HepG2 (cell line): ENCODE data around the gene CREG1. TPM values are rescaled to one million over a fixed set of nuclear protein-coding genes. Genes with fewer than 3 reads are reported as not detected.

ENCODE experiments used
- ATAC-seq: fragments of 200-7000 bp; cut with Tn5 transposase; 3 replicates; pipeline ENCODE4 v1.9.1; 2020; ENCODE audit warnings: mild to moderate bottlenecking, moderate library complexity
- BruUV-seq: library from RNA; stranded (reverse); fragments of 400-500 nt; replicated peaks from 2 replicates; lab custom pipeline; 2021; lab: Mats Ljungman, UMichigan
- CTCF ChIA-PET: fragments of 300-600 bp; formaldehyde crosslinking; extraction: SDS; loops from one replicate; lab custom pipeline; 2021; ENCODE audit warnings: low total read pairs, inconsistent platforms, low intra/inter-chr PET ratio; lab: Yijun Ruan, JAX
- POLR2A ChIA-PET: fragments of 350-600 bp; sonication (Branson Sonifier 250); formaldehyde crosslinking; loops from one replicate; lab custom pipeline; 2020; ENCODE audit warnings: antibody characterized with exemption, inconsistent platforms; lab: Yijun Ruan, JAX
- DNase-seq: peaks from one replicate; pipeline ENCODE4 v3.0.0-alpha.2; 2015; ENCODE audit warnings: low spot score
- FAIRE-seq: peaks from 3 replicates; lab custom pipeline; 2011; peaks lifted over from hg19 to GRCh38; lab: Jason Lieb, UNC
- H2AFZ ChIP-seq: one replicate; pipeline ENCODE4 v1.6.1; 2011; ENCODE audit warnings: low read length, inconsistent platforms
- H3K27ac ChIP-seq: fragments of 300-600 bp; 3 replicates; pipeline ENCODE4 v1.8.0; 2011; ENCODE audit warnings: mixed run types, mild to moderate bottlenecking, mixed read lengths, low read length, inconsistent platforms; ENCODE audit not compliant: insufficient read depth; ENCODE audit errors: extremely low read length
- H3K27me3 ChIP-seq, 2 experiments: fragments of 200-600 bp in 1 of 2; 2 replicates in 1 of 2; 3 replicates in 1 of 2; pipeline versions ENCODE4 v1.6.0 to v1.8.0; 2011; ENCODE audit warnings: low read length in 2 of 2, mild to moderate bottlenecking in 2 of 2, moderate library complexity in 2 of 2, inconsistent platforms in 1 of 2; ENCODE audit not compliant: insufficient read depth in 2 of 2, control insufficient read depth in 1 of 2
- H3K36me3 ChIP-seq, 2 experiments: fragments of 200-600 bp in 1 of 2; replicated peaks in 1 of 2; 2 replicates in 1 of 2; 3 replicates in 1 of 2; pipeline versions ENCODE4 v1.5.1 to v1.8.0; 2011; ENCODE audit warnings: low read length in 2 of 2, inconsistent platforms in 1 of 2; ENCODE audit not compliant: insufficient read depth in 2 of 2, control insufficient read depth in 1 of 2
- H3K4me1 ChIP-seq: 2 replicates; pipeline ENCODE4 v1.5.1; 2012; ENCODE audit warnings: low read length, inconsistent platforms; ENCODE audit not compliant: insufficient read depth
- H3K4me2 ChIP-seq: 2 replicates; pipeline ENCODE4 v1.6.0; 2011; ENCODE audit warnings: low read depth, low read length, inconsistent platforms
- H3K4me3 ChIP-seq, 3 experiments: fragments of 200-600 bp in 1 of 3; sonication (generic), shearing (Covaris generic) in 1 of 3; replicated peaks in 1 of 3; 2 replicates each; pipeline ENCODE4 v1.5.1; 2011 to 2016; ENCODE audit warnings: low read length in 3 of 3, inconsistent platforms in 2 of 3, low read depth in 2 of 3, mild to moderate bottlenecking in 2 of 3, control low read depth in 1 of 3, mixed read lengths in 1 of 3; ENCODE audit not compliant: insufficient read depth in 1 of 3
- H3K79me2 ChIP-seq: one replicate; pipeline ENCODE4 v1.6.1; 2011; ENCODE audit warnings: low read length, inconsistent platforms; ENCODE audit not compliant: insufficient read depth
- H3K9ac ChIP-seq: 2 replicates; pipeline ENCODE4 v1.6.0; 2011; ENCODE audit warnings: mild to moderate bottlenecking, low read depth, low read length, inconsistent platforms; ENCODE audit not compliant: insufficient read depth
- H3K9me3 ChIP-seq: 2 replicates; pipeline ENCODE4 v1.5.1; 2012; ENCODE audit warnings: mild to moderate bottlenecking, low read length
- H4K20me1 ChIP-seq: 2 replicates; pipeline ENCODE4 v1.6.0; 2011; ENCODE audit warnings: inconsistent platforms, mild to moderate bottlenecking, low read length, moderate library complexity; ENCODE audit not compliant: insufficient read depth
- AHR ChIP-seq: IDR thresholded peaks from 2 replicates; pipeline ENCODE4 v1.6.1; 2018; ENCODE audit warnings: missing genetic modification reagents, missing compliant biosample characterization
- MED1 ChIP-seq: sonication (generic); formaldehyde crosslinking; IDR thresholded peaks from 2 replicates; pipeline ENCODE4 v1.4.0; 2020; ENCODE audit warnings: missing genetic modification reagents
- NFRKB ChIP-seq: fragments of 450-650 bp; IDR thresholded peaks from 2 replicates; pipeline ENCODE4 v1.6.1; 2017
- POLR2AphosphoS2 ChIP-seq: IDR thresholded peaks from 2 replicates; pipeline ENCODE4 v1.6.1; 2011; ENCODE audit warnings: low read depth, low read length, improper control_type of control experiment
- SKI ChIP-seq: fragments of 450-650 bp; IDR thresholded peaks from one replicate; pipeline ENCODE4 v1.6.1; 2018; ENCODE audit warnings: mild to moderate bottlenecking; ENCODE audit not compliant: partially characterized antibody
- SOX5 ChIP-seq: IDR thresholded peaks from 2 replicates; pipeline ENCODE4 v1.6.1; 2016; ENCODE audit warnings: borderline replicate concordance
- ZFP36L1 ChIP-seq: sonication (generic); formaldehyde crosslinking; IDR thresholded peaks from 2 replicates; pipeline ENCODE4 v1.8.0; 2022; ENCODE audit warnings: mild to moderate bottlenecking, missing genetic modification reagents, moderate library complexity
- ZNF224 ChIP-seq: sonication (generic); formaldehyde crosslinking; IDR thresholded peaks from 2 replicates; pipeline ENCODE4 v1.5.0; 2020; ENCODE audit warnings: mild to moderate bottlenecking, missing genetic modification reagents
- ZNF264 ChIP-seq: sonication (generic); formaldehyde crosslinking; IDR thresholded peaks from 2 replicates; pipeline ENCODE4 v1.4.0; 2020; ENCODE audit warnings: missing genetic modification reagents
- ZNF292 ChIP-seq: sonication (generic); formaldehyde crosslinking; IDR thresholded peaks from 2 replicates; pipeline ENCODE4 v1.8.1; 2022; ENCODE audit warnings: mild to moderate bottlenecking, low read depth, missing genetic modification reagents, borderline replicate concordance
- ZNF329 ChIP-seq: sonication (generic); formaldehyde crosslinking; IDR thresholded peaks from 2 replicates; pipeline ENCODE4 v1.9.0; 2021; ENCODE audit warnings: low read depth, mild to moderate bottlenecking, missing genetic modification reagents
- ZNF33A ChIP-seq: sonication (generic); formaldehyde crosslinking; IDR thresholded peaks from 2 replicates; pipeline ENCODE4 v1.5.1; 2020; ENCODE audit warnings: missing genetic modification reagents, mild to moderate bottlenecking, moderate library complexity, borderline replicate concordance
- ZNF644 ChIP-seq: IDR thresholded peaks from 2 replicates; pipeline ENCODE4 v1.6.1; 2016; ENCODE audit warnings: low read depth
- ZNF792 ChIP-seq: IDR thresholded peaks from 2 replicates; pipeline ENCODE4 v1.6.1; 2016
- ZNF841 ChIP-seq: sonication (generic); formaldehyde crosslinking; IDR thresholded peaks from 2 replicates; pipeline ENCODE4 v1.8.1; 2023; ENCODE audit warnings: missing genetic modification reagents, borderline replicate concordance
- ZSCAN25 ChIP-seq: sonication (generic); formaldehyde crosslinking; IDR thresholded peaks from 2 replicates; pipeline ENCODE4 v1.8.0; 2022; ENCODE audit warnings: mild to moderate bottlenecking, missing genetic modification reagents
- WGBS: methylation state at CpG from one replicate; pipeline ENCODE4 v1.1.6; 2017; ENCODE audit warnings: low lambda C conversion rate; 5-methylcytosine and 5-hydroxymethylcytosine counted together
- in situ Hi-C: cut with HindIII; loops from 2 replicates; pipeline ENCODE4 v1.10.0; 2017; ENCODE audit warnings: low pct_unique_long_range_greater_than_20kb; ENCODE audit not compliant: extremely low pct_ligation_motif_present
- intact Hi-C: fragments of 100-400 bp; cut with micrococcal nuclease; formaldehyde crosslinking; loops from one replicate; pipeline ENCODE4 v1.10.0; 2022; ENCODE audit not compliant: unreplicated experiment
- polyA plus RNA-seq, 8 experiments: library from polyadenylated mRNA; depleted of rRNA in 3 of 8; stranded (reverse) in 7 of 8; unstranded in 1 of 8; fragments of >200 nt; fragmentation: Illumina TruSeq in 4 of 8; extraction: Trizol in 4 of 8; gene quantifications; 2 replicates each; pipeline versions ENCODE4 v1.2.1 to v1.2.3, GENCODE V29; 2011 to 2016; ENCODE audit warnings: low read depth in 4 of 8, missing spikeins in 1 of 8, mixed read lengths in 1 of 8; ENCODE audit not compliant: insufficient read depth in 1 of 8
- total RNA-seq, 5 experiments: library from RNA; depleted of rRNA; stranded (reverse); fragments of >200 nt; fragmentation: Illumina TruSeq; extraction: Trizol; gene quantifications; 2 replicates each; pipeline ENCODE4 v1.2.3, GENCODE V29; 2016; ENCODE audit warnings: low read depth in 1 of 5
- TF ChIP-seq, protein P1 (sequence below): sonication (generic); formaldehyde crosslinking; IDR thresholded peaks from 2 replicates; pipeline ENCODE4 v1.5.1; 2020; ENCODE audit warnings: mild to moderate bottlenecking, moderate library complexity, missing genetic modification reagents
- TF ChIP-seq, protein P2 (sequence below): IDR thresholded peaks from 2 replicates; pipeline ENCODE4 v1.6.1; 2016; ENCODE audit warnings: missing biosample characterization, missing genetic modification reagents, low read depth

Gene CREG1
- total and polyA plus RNA-seq, 2 of the 13 experiments (the other 11 are each of a cell fraction or from before 2014, with no cell fraction given): 31.3 to 33.5 TPM

DNA sequence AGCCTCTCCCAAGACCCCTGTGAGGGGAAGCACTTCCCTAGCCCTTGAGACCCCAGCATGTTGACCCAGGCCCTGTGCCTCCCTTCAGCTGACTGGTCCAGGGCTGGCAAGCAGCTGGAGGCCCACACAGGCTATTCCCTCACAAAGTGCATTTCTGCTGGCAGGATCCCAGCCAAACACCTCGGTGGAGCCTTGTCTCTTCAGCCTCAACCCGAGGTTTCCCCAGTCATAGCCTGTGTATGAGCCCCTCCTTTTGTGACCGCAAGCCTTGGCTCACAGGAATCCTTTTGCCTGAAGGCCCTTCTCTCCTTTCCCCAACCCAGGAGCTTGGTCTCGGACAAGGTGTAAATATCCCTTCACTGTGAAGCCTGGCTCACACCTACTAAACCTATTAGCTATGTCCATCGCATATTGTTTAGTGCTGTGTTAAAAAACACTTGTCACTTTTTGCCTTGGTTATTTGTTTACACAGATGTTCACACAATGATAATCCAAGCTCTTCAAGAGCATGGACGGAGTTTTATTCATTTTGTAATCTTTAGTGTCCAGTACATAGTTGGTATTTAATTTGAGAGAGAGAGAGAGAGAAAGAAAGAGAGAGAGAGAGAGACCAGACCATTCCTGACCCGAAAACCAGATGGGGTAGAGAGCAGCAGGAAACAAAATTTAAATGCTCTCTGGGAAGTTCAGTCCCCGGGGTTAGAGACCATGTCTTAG is 26.7 kb downstream of the CREG1 start:
- in situ Hi-C loops (loop anchor here (25.0 kb wide), 1 partner anchor 265 kb away; no protein-coding TSS in a partner anchor), intact Hi-C loops (no loop called here)
- Histone ChIP-seq H3K9me3 (no peaks in the 10 kb centered on the region), H3K27me3 (peaks cover 0 to 3% of the 10 kb centered on the region in 2 experiments; a peak in 3 of 5 replicates), H3K4me2 (no peak overlapping the region), H3K9ac (no peak overlapping the region), H3K4me3 (no peak overlapping the region), H3K36me3 (no peaks in the 10 kb centered on the region), H3K27ac (no peak overlapping the region), H4K20me1 (no peaks in the 10 kb centered on the region), H3K4me1 (peaks cover 12% of the 10 kb centered on the region), H3K79me2 (no peaks in the 10 kb centered on the region), H2AFZ (no peak overlapping the region)
- BruUV-seq: no TSS peak
- POLR2A ChIA-PET: no interaction called here
- CTCF ChIA-PET: no interaction called here
- WGBS: 33% methylated on average over 8 of the region's 8 CpGs
- DNase-seq (no peak), FAIRE-seq (no peak), ATAC-seq (peak; percentile 48; the same call in 2 of the 3 replicates)
- no peak for TF ChIP-seq AHR (CRISPR knock-in tag)
- TF ChIP-seq POLR2AphosphoS2: no peak
- TF ChIP-seq NFRKB: no peak
- TF ChIP-seq SKI: no peak
- no peak for TF ChIP-seq ZNF264 (CRISPR knock-in tag)
- TF ChIP-seq ZSCAN25 (CRISPR knock-in tag): no peak
- TF ChIP-seq MED1: no peak
- TF ChIP-seq ZFP36L1 (CRISPR knock-in tag): no peak
- no peak for TF ChIP-seq ZNF841 (CRISPR knock-in tag)
- TF ChIP-seq ZNF224 (CRISPR knock-in tag): no peak
- TF ChIP-seq, protein P1, sequence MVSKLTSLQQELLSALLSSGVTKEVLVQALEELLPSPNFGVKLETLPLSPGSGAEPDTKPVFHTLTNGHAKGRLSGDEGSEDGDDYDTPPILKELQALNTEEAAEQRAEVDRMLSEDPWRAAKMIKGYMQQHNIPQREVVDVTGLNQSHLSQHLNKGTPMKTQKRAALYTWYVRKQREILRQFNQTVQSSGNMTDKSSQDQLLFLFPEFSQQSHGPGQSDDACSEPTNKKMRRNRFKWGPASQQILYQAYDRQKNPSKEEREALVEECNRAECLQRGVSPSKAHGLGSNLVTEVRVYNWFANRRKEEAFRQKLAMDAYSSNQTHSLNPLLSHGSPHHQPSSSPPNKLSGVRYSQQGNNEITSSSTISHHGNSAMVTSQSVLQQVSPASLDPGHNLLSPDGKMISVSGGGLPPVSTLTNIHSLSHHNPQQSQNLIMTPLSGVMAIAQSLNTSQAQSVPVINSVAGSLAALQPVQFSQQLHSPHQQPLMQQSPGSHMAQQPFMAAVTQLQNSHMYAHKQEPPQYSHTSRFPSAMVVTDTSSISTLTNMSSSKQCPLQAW (CRISPR knock-in tag): no peak
- no peak for TF ChIP-seq ZNF329 (CRISPR knock-in tag)
- TF ChIP-seq, protein P2, sequence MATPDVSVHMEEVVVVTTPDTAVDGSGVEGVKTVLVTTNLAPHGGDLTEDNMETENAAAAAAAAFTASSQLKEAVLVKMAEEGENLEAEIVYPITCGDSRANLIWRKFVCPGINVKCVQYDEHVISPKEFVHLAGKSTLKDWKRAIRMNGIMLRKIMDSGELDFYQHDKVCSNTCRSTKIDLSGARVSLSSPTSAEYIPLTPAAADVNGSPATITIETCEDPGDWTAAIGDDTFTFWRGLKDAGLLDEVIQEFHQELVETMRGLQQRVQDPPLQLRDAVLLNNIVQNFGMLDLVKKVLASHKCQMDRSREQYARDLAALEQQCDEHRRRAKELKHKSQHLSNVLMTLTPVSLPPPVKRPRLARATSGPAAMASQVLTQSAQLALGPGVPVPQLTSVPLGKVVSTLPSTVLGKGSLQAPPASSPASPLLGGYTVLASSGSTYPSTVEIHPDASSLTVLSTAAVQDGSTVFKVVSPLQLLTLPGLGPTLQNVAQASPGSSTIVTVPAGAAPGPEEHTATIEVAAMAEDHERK (CRISPR knock-in tag): no peak
- no peak for TF ChIP-seq ZNF792
- TF ChIP-seq ZNF292 (CRISPR knock-in tag): no peak
- TF ChIP-seq ZNF33A (CRISPR knock-in tag): no peak
- TF ChIP-seq ZNF644 (CRISPR knock-in tag): no peak
- TF ChIP-seq SOX5 (CRISPR knock-in tag): no peak
